Fibroblast of pulmonary artery (primary cell): ENCODE data around the gene SLC7A9.

Source experiments
- DNase-seq: peaks from one replicate; pipeline ENCODE4 v3.0.0-alpha.2; 2010; ENCODE audit warnings: low read depth
- H3K4me3 ChIP-seq: replicated peaks from 2 replicates; pipeline ENCODE4 v1.5.1; 2011; ENCODE audit warnings: low read depth, mild to moderate bottlenecking, control low read depth, low read length, moderate library complexity
- CTCF ChIP-seq: IDR thresholded peaks from 2 replicates; pipeline ENCODE4 v1.5.1; 2011; ENCODE audit warnings: mild to moderate bottlenecking, control low read depth, low read length, inconsistent platforms; ENCODE audit errors: missing control alignments

The SLC7A9 gene

DNA sequence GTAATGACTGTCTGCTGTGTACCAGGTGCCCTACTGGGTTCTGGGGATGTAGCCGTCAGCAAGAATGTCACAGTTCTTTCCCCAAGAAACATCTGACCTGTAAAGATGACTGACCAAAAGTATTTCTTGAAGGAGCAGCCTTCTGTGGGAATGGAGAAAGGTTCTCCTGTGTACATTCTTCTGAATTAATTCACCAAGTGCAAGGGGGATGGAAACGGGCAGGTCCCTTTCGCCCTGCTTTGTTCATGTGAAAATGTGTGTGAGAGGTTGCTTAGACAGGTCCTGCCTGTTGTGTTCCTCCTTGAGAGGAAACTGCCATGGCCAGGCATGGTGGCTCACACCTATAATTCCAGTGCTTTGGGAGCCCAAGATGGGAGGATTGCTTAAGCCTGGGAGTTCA, 57.0 kb downstream of the SLC7A9 start:
- DNase-seq = no peak
- H3K4me3 ChIP-seq = no peak overlapping the region

DNA sequence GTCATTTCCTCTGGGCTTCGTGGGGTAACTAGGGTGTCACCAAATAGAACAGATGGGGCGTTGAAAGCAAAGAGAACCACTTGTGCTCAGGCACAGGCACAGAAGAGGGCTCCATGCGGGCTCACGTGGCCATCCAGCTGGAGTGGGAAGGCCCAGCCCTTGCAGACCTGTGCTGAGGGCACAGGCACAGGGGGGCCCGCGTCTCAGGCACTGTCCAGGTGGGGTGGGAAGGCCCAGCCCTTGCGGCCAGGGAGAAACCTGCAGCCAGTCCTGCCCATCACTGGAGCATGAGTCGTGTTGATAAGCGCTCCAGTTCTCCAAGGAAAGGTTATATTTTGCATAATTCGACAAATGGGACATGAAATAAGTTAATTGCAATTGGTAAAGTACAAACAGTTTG, 57.5 kb downstream of the SLC7A9 start:
- no peak for TF ChIP-seq CTCF
- no peak overlapping the region for H3K4me3 ChIP-seq
- DNase-seq = no peak

More for the DNA sequence above, 57.0 kb downstream of the SLC7A9 start:
- no peak for TF ChIP-seq CTCF

DNA sequence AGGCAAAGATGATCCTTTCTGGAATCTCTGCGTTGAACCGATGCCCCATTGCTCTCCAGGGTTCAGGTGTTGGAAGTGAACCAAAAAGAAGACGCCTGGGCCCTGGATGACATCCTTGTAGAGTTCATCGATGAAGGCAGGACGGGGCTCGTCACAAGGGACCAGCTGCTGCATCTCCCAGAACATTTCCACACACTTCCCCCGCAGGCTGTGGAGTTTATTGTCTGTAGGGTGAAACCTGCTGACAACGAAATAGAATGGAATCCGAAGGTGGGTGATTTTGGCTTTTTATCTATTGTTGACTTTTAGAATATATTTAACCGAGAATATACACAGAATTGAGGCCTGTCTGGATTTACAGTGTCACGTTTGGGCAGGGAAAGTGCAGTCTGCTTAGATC, 58.4 kb downstream of the SLC7A9 start:
- no peak for TF ChIP-seq CTCF
- DNase-seq = no peak
- no peak overlapping the region for H3K4me3 ChIP-seq

DNA sequence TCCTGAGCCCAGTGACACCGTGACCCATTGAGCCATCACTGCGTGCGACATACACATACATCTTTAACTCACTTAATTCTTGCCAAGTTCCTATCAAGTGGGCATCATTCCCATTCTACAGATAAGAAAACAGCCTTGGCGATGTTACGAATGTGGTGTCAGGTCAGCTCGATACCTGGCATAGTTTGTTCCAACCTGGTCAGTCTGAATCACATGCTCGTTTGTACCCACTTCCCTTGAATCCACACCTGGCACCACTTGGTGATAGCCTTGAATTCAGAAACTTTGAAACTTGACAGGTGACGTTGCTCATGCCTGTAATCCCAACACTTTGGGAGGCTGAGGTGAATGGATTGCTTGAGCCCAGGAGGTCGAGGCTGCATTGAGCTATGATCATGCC, 59.1 kb downstream of the SLC7A9 start:
- no peak for TF ChIP-seq CTCF

DNA sequence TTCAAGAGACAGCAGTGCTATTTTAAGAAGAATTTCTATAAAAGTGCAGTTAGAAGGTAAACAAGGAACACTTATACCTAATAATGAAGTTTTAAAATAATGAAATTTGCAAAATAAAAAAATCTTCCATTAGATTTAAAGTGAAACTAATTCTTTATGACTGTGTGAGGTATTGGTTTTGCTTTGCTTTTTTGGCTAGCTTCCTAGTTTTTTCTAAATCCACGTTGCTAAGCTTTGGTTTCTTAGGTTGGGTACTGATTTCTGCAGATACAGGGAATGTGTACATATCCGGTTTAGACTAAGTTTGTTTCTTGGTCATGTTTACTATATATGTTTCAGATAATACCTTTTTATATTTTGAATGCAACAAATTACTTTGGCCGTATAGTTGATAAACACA, 59.8 kb downstream of the SLC7A9 start:
- H3K4me3 ChIP-seq = no peak overlapping the region
- no peak for DNase-seq
- no peak for TF ChIP-seq CTCF

More for the DNA sequence above, 59.1 kb downstream of the SLC7A9 start:
- DNase-seq = no peak
- no peak overlapping the region for H3K4me3 ChIP-seq

DNA sequence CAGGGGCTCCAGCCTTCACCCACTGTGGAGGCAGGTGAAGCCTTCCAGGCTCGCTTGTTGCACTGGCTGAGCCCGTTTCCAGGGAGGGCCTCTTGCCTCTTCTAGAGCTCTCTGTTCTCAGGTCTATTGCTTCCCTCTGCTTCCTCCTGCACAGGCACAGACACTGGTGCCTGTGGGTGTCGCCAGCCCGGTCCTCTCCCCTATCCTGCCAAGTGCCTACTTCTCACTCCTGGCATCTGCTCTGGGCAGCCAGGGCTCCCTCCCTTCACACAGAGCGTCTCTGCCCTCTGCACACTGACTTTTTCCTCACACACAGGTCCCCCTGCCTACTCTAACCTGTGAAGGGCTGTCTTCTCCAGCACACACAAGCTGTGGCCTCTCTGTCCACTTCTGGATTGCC, 60.3 kb downstream of the SLC7A9 start:
- TF ChIP-seq CTCF = no peak
- no peak for DNase-seq
- H3K4me3 ChIP-seq = no peak overlapping the region

DNA sequence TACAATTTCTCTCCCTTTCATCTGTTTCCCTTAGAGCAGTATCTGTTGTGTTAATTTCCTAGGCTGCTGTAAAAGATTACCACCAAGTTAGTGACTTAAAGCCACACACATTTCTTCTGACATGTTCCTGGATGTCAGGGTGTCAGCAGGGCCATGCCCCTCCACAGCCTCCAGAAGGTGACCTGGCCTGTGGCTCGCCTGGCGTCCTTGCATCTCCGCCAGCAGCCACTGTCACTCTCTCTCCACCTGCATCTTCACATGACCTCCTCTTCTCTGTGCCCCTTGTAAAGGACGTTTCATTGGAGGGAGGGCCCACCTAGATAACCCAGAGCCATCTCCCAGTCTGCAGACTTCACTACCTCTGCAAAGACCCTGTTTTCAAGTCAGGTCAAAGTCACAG, 61.3 kb downstream of the SLC7A9 start:
- DNase-seq = no peak
- TF ChIP-seq CTCF = no peak
- no peak overlapping the region for H3K4me3 ChIP-seq
